ENCODE measurements around the gene CFAP61.

CFAP61 gene

GRCh38 chr20:20399531-20400500, 347.5 kb downstream of the CFAP61 start:
- TF ChIP-seq CTCF (IDR thresholded peaks at IDR 0.05; ENCODE audit: low read depth, low read length) = no peak
- TF ChIP-seq EZH2phosphoT487 (IDR thresholded peaks at IDR 0.05; ENCODE audit: low read depth) = no peak
- H3K27ac ChIP-seq (ENCODE audit: low read length) = no peak overlapping the region
- no peaks in the 10 kb centered on the region for H3K79me2 ChIP-seq (ENCODE audit: low read length)
- no peak overlapping the region for H3K9ac ChIP-seq (ENCODE audit: low read length)
- H3K4me1 ChIP-seq (ENCODE audit: low read length) = no peaks in the 10 kb centered on the region
- no peaks in the 10 kb centered on the region for H3K9me3 ChIP-seq (ENCODE audit: insufficient read depth, low read length)
- H3K27me3 ChIP-seq (ENCODE audit: low read depth, low read length) = no peaks in the 10 kb centered on the region
- no peaks in the 10 kb centered on the region for H3K36me3 ChIP-seq (replicated peaks; ENCODE audit: low read depth, low read length)
- no peak overlapping the region for H3K4me3 ChIP-seq (ENCODE audit: low read length)
- H4K20me1 ChIP-seq (ENCODE audit: insufficient read depth, low read length) = no peaks in the 10 kb centered on the region
- H2AFZ ChIP-seq (ENCODE audit: low read depth, low read length) = no peak overlapping the region
- H3K4me2 ChIP-seq (ENCODE audit: low read length) = no peak overlapping the region

- Histone ChIP-seq H3K4me2 (ENCODE audit: low read length) (no peak overlapping the region), H3K27ac (ENCODE audit: low read length) (no peak overlapping the region), H3K4me1 (ENCODE audit: low read length) (no peaks in the 10 kb centered on the region), H3K9ac (ENCODE audit: low read length) (no peak overlapping the region), H3K9me3 (ENCODE audit: insufficient read depth, low read length) (no peaks in the 10 kb centered on the region), H3K27me3 (ENCODE audit: low read depth, low read length) (no peaks in the 10 kb centered on the region), H3K4me3 (ENCODE audit: low read length) (no peak overlapping the region), H2AFZ (ENCODE audit: low read depth, low read length) (no peak overlapping the region), H4K20me1 (ENCODE audit: insufficient read depth, low read length) (no peaks in the 10 kb centered on the region), H3K36me3 (replicated peaks; ENCODE audit: low read depth, low read length) (no peaks in the 10 kb centered on the region), H3K79me2 (ENCODE audit: low read length) (no peaks in the 10 kb centered on the region)
- TF ChIP-seq EZH2phosphoT487 (IDR thresholded peaks at IDR 0.05; ENCODE audit: low read depth) (no peak), CTCF (IDR thresholded peaks at IDR 0.05; ENCODE audit: low read depth, low read length) (no peak)
Observed at GRCh38 chr20:20401991-20402390, 349.7 kb downstream of the CFAP61 start.

GRCh38 chr20:20404633-20405032, 352.3 kb downstream of the CFAP61 start:
- H3K79me2 ChIP-seq (ENCODE audit: low read length) = no peaks in the 10 kb centered on the region
- no peak overlapping the region for H3K4me3 ChIP-seq (ENCODE audit: low read length)
- H3K36me3 ChIP-seq (replicated peaks; ENCODE audit: low read depth, low read length) = no peaks in the 10 kb centered on the region
- no peaks in the 10 kb centered on the region for H3K9me3 ChIP-seq (ENCODE audit: insufficient read depth, low read length)
- TF ChIP-seq EZH2phosphoT487 (IDR thresholded peaks at IDR 0.05; ENCODE audit: low read depth) (no peak), CTCF (IDR thresholded peaks at IDR 0.05; ENCODE audit: low read depth, low read length) (no peak)
- no peaks in the 10 kb centered on the region for H3K4me1 ChIP-seq (ENCODE audit: low read length)
- H3K27me3 ChIP-seq (ENCODE audit: low read depth, low read length) = 0 out of 2 replicates have a peak, but pooled peaks cover 5% of the 10 kb centered on the region
- H4K20me1 ChIP-seq (ENCODE audit: insufficient read depth, low read length) = no peaks in the 10 kb centered on the region
- no peak overlapping the region for H3K4me2 ChIP-seq (ENCODE audit: low read length)
- no peak overlapping the region for H3K9ac ChIP-seq (ENCODE audit: low read length)
- no peak overlapping the region for H3K27ac ChIP-seq (ENCODE audit: low read length)
- H2AFZ ChIP-seq (ENCODE audit: low read depth, low read length) = no peak overlapping the region

GRCh38 chr20:20405623-20406022, 353.3 kb downstream of the CFAP61 start:
- Histone ChIP-seq H3K4me1 (ENCODE audit: low read length) (no peaks in the 10 kb centered on the region), H3K27me3 (ENCODE audit: low read depth, low read length) (0 out of 2 replicates have a peak, but pooled peaks cover 5% of the 10 kb centered on the region), H3K4me2 (ENCODE audit: low read length) (no peak overlapping the region), H3K9ac (ENCODE audit: low read length) (no peak overlapping the region), H4K20me1 (ENCODE audit: insufficient read depth, low read length) (no peaks in the 10 kb centered on the region), H3K9me3 (ENCODE audit: insufficient read depth, low read length) (no peaks in the 10 kb centered on the region), H3K27ac (ENCODE audit: low read length) (no peak overlapping the region), H2AFZ (ENCODE audit: low read depth, low read length) (no peak overlapping the region), H3K79me2 (ENCODE audit: low read length) (no peaks in the 10 kb centered on the region), H3K36me3 (replicated peaks; ENCODE audit: low read depth, low read length) (no peaks in the 10 kb centered on the region), H3K4me3 (ENCODE audit: low read length) (no peak overlapping the region)
- TF ChIP-seq CTCF (IDR thresholded peaks at IDR 0.05; ENCODE audit: low read depth, low read length) (no peak), EZH2phosphoT487 (IDR thresholded peaks at IDR 0.05; ENCODE audit: low read depth) (no peak)

Measured in OCI-LY3 (cell line).